ENCODE measurements around the gene APOB.

The APOB gene, protein sequence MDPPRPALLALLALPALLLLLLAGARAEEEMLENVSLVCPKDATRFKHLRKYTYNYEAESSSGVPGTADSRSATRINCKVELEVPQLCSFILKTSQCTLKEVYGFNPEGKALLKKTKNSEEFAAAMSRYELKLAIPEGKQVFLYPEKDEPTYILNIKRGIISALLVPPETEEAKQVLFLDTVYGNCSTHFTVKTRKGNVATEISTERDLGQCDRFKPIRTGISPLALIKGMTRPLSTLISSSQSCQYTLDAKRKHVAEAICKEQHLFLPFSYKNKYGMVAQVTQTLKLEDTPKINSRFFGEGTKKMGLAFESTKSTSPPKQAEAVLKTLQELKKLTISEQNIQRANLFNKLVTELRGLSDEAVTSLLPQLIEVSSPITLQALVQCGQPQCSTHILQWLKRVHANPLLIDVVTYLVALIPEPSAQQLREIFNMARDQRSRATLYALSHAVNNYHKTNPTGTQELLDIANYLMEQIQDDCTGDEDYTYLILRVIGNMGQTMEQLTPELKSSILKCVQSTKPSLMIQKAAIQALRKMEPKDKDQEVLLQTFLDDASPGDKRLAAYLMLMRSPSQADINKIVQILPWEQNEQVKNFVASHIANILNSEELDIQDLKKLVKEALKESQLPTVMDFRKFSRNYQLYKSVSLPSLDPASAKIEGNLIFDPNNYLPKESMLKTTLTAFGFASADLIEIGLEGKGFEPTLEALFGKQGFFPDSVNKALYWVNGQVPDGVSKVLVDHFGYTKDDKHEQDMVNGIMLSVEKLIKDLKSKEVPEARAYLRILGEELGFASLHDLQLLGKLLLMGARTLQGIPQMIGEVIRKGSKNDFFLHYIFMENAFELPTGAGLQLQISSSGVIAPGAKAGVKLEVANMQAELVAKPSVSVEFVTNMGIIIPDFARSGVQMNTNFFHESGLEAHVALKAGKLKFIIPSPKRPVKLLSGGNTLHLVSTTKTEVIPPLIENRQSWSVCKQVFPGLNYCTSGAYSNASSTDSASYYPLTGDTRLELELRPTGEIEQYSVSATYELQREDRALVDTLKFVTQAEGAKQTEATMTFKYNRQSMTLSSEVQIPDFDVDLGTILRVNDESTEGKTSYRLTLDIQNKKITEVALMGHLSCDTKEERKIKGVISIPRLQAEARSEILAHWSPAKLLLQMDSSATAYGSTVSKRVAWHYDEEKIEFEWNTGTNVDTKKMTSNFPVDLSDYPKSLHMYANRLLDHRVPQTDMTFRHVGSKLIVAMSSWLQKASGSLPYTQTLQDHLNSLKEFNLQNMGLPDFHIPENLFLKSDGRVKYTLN (N-terminal part only)

DNA sequence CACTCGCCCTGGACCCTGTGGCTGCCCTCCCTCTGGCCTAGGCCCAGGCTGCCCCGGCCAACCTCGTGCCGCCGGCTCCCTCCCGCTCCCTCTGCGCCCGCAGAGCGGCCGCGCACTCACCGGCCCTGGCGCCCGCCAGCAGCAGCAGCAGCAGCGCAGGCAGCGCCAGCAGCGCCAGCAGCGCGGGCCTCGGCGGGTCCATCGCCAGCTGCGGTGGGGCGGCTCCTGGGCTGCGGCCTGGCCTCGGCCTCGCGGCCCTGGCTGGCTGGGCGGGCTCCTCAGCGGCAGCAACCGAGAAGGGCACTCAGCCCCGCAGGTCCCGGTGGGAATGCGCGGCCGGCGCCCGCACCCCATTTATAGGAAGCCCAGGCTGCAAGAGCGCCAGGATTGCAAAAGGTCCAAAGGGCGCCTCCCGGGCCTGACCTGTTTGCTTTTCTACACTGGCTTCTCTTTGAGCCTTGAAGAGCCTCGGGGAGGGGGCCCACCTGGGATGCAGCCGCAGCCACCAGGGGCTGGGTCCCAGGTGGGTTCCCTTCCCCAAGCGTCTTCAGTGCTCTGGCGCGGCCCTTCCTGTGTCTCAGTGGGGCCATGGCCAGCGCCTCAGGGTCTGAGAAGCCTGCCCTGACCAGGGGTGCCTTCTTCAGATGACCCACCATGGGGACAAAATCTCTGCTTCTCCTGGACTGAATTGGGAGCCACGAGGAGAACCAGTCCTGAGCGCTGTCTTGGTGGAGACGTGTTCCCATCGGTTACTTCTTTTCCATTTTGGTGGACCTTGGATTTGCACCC is at the start of gene APOB:
Gene APOB (minus strand): TSS at position 330 of the 789 bp plus-strand sequence. CDS start 128 bp downstream, at position 202.
- DNase-seq (ENCODE audit: extremely low read depth in 1 of 2, low read depth in 1 of 2): no peak

DNA sequence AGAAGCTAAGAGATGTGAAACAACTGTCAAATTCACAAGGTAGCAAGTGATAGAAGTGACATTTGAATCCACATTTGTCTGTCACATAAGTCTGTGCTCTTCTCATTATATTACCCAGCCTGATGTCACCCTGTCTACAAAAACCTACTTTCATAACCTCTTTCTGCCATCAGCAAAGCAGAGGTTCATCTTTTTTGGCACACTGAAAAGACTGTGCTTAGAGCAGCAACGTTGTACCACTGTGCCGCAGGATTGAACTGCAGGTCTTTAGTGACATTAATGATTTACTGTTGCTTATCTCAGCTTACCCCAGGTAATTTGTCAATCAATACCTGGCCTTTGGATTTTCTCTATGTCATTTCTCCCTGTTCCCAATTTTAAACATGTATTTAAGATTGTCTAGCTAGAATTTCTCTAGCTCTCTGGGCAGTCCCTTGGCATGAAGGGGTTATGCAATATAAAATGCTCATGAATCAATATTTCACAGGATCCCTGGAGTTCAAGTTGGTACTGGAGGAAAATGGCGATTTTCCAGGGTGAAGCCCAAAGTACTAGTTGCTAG is 48.5 kb upstream of the APOB start:
- DNase-seq (ENCODE audit: extremely low read depth in 1 of 2, low read depth in 1 of 2): no peak

DNA sequence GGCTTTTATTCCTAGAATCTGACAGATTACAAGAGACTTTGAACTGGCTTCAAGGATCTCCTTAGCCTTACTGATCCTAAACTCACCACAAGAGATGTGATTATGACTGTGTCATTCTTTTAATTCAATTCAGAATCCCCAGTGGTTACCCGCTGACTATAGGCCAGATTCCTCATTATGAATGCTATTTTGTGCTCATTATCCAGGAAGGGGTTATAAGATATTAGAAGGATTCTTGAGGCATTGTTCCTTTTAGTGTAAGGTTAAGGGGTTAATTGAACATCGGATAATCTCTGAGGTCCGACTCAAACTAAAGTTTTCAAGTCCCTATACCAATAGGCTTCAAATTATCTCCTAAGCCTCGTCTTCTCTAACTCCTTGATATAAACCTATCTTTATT is 40.5 kb upstream of the APOB start:
- no peak for DNase-seq (ENCODE audit: extremely low read depth in 1 of 2, low read depth in 1 of 2)

DNA sequence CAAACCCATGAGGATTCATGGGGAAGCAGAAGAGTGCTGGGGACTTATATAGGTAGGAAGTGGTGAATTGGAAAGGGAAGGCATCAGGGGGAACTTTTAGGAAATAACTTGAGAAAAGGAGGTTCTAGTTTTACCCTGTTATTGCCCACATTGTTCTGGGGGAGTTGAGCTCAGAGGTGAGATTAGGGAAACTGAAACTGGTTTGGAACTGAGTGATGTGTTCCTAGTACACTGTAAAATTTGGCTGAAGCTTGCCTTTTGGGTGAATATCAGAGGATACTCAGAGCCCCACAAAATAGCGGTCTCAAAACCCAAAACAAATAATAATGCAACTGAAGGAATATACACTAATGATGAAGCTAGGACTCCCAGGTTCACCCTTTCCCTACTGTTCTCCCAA is 39.6 kb upstream of the APOB start:
- no peak for DNase-seq (ENCODE audit: extremely low read depth in 1 of 2, low read depth in 1 of 2)

DNA sequence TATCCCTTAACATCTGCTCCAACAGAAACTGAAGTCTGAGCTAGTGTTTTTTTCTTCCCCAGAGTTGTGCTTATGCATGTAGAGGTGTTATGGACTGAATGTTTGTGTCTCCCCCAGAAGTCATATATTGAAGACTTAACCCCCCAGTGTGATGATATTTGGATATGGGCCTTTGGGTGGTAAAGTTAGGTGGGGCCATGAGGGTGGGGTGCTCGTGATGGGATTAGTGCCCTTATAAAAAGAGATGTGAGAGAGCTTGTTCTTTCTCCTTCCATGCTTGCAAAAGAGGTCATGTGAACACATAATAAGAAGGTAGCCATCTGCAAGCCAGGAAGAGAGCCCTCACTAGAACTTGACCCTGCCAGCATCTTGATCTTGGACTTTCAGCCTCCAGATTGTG is 34.4 kb upstream of the APOB start:
- DNase-seq (ENCODE audit: extremely low read depth in 1 of 2, low read depth in 1 of 2): no peak

DNA sequence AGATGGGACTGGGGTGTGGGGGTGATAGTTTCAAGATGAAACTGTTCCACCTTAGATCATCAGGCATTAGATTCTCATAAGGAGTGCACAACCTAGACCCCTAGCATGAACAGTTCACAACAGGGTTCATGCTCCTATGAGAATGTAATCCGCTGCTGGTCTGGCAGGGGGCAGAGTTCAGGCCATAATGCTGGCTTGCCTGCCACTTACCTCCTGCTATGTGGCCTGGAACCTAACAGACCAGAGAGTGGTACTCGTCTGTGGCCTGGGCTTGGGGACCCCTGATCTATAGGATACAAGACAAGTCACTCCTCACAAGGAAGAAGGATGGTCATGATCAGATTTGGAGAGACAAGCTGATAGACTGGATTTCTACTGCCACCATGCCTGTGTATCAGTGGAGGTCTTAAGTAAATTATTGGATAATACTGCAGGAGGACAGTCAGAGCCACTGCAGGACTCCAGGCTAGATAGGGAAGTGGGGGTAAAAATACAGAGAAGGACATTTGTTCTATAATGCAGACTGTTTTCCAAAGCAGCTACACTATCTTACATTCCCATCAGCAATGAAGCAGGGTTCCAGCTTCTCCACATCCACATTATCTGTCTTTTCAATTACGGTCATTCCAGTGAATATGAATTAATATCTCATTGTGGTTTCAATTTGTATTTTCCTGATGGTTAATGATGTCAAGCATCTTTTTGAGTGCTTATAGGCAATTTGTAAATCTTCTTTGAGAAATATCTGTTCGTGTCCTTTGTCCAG is 28.8 kb upstream of the APOB start:
- no peak for DNase-seq (ENCODE audit: extremely low read depth in 1 of 2, low read depth in 1 of 2)

DNA sequence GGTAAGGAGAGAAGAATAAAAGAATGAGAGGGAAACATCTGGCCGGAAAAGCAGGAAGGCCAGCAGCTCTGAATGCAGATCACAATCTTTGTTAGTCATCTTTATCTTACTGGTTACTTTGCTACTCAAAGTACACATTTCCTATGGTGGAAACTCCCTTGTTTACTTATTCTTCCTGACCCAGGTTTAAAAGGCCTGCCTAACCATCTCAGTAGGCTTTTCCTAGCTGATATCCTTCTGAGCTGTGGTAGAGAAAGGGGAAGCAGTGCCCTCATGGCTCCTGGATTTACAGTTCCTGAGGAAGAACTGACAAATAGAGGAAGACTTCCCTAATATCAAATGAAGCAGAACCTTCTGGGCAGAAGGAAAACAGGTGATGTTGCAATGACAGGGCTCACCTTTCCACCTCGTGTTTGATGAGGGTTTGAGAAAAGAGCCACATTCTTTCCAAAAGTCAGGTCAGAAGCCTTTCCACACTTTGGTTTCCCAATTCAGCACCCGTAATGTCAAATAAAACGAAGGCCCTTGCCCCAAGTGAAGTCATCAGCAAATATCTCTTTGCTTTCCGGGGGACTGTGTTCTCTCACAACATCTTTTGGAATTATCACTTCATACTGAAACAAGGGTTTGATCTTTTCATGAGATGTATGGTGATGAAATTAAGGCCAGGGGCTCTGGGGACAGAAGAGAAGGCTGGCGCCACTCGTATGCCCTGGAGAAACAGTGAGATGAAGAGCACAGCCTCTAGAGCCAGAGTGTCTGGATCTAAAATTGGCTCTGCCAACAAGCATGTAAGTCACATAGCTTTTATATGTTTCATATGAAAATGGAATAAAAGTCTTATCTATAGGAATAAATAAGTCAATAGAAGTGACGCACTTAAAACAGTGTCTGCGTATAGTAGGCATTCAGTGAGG is 26.7 kb upstream of the APOB start:
- DNase-seq (ENCODE audit: extremely low read depth in 1 of 2, low read depth in 1 of 2): no peak

DNA sequence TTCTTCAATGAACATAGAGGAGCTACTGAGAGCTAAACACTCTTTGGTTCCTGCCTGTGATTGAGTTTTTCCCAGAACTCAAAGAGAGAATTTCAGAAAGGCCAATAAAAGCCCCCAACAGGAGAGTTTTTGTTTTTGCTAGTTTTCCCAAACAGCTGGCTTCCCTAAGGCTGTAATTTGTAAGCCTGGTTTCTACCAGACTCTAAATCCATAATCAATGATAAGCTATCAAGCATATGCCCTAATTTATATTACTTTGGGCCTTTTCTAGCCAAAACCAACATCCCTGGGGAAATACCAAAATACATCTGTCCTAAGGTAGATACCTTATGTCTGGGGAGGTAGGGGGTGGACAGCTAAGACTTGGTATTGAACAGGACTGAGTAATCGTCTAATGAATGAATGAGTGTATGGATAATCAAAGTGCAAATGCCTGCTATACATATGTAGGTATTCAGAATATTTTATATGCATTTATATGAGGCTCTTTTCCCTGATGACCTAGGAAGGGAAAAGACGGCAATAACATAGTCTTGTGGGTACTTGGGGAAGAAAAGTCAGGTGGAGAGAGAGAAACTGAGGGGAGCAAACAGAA is 26.0 kb upstream of the APOB start:
- no peak for DNase-seq (ENCODE audit: extremely low read depth in 1 of 2, low read depth in 1 of 2)

DNA sequence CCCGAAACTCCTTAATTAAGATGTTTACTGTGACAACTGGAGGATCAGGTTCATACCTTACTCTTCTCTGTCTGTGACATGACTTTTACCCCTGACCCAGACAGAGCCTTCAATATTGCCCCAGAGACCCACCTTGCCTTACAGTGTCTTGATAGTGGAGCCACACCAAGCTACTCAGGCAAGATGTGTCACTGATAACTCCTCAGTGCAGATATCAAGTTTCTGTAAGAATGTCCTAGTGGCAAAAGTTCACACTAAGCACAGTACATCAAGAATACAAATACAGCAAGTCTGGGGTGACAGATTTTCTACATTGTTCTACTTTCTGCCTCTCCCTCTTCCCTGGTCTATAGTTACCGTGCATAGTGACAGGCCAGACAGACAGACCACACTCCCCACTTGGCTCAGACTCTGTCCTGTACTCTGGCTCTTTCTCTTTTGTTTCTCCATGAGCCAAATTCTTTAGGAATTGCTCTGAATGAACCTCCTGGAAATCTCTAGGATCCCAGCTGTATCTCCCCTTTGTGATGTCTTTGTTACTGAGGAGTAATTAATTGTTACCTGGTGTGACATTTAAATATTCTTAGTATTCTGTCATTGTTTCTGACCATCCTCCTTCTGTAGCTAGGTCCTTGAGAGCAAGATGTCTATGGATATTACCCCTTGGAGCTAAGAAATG is 24.1 kb upstream of the APOB start:
- no peak for DNase-seq (ENCODE audit: extremely low read depth in 1 of 2, low read depth in 1 of 2)

DNA sequence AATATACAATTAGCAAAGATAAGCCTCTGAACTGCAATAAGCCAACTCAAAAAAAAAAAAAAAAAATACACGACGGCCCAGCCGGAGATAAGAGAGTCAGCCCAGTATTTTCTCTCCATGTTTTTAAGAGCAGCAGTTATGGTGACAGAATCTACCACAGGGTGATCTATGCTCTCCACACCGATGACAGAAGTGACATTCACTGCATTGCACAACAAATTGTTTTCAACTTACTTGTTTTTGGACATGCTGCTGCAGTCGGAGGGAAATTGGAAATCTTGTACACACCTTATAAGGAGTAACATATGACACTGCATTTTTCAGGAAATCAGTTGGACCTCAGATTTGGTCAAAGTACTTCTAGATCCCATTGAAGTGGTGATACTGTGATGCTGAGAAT is 23.3 kb upstream of the APOB start:
- DNase-seq (ENCODE audit: extremely low read depth in 1 of 2, low read depth in 1 of 2): no peak

DNA sequence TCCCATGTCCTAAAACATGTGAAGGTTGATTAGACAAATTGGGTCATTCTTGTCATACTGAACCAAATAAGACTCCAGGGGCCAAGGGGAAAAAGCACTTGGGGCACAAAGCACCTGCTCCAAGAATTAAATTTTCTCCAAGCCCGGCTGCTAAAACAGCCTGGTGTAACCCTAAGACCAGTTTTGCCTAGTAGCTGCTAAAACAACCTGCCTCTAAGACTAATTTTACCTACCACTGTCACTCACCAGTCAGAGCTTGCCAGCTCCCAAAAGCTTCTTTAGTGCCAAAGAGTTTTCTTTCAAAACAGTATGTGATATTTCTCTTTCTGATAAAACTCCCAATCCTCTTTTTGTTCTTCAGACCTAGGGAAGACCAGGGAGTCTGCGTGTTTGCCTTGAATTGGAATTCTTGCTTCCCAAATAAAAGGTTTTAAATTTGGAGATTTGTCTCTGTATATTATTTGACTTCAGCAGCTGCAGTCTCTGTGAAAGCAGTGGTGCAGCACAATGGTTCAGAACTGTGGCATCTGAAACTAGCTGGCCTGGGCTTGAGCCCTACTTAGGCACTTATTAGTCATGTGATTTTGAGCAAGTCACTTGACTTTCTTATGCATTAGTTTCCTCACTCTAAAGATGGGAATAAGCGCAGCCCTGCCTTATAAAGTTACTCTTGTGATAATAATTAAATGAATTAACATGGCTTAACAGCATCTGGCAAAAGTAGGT is 16.2 kb upstream of the APOB start:
- DNase-seq (ENCODE audit: extremely low read depth in 1 of 2, low read depth in 1 of 2): no peak

DNA sequence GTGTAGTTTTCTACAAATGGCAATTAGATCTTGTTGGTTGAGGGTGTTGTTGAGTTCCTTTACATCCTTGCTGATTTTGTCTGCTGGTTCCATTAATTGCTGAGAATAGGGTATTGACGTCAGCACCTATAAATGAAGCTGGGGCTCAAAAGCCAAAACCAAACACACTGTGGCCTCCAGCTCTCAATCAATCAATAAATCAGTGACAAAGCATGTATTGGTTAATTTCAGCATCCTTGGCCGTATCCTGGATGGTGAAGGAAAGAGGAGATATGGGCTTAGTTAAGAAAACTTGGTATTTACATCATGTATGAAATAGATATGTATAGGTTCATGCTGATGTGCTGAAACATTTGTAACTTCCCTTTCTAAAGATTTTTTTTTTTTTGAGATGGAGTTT is 13.2 kb upstream of the APOB start:
- DNase-seq (ENCODE audit: extremely low read depth in 1 of 2, low read depth in 1 of 2): no peak

DNA sequence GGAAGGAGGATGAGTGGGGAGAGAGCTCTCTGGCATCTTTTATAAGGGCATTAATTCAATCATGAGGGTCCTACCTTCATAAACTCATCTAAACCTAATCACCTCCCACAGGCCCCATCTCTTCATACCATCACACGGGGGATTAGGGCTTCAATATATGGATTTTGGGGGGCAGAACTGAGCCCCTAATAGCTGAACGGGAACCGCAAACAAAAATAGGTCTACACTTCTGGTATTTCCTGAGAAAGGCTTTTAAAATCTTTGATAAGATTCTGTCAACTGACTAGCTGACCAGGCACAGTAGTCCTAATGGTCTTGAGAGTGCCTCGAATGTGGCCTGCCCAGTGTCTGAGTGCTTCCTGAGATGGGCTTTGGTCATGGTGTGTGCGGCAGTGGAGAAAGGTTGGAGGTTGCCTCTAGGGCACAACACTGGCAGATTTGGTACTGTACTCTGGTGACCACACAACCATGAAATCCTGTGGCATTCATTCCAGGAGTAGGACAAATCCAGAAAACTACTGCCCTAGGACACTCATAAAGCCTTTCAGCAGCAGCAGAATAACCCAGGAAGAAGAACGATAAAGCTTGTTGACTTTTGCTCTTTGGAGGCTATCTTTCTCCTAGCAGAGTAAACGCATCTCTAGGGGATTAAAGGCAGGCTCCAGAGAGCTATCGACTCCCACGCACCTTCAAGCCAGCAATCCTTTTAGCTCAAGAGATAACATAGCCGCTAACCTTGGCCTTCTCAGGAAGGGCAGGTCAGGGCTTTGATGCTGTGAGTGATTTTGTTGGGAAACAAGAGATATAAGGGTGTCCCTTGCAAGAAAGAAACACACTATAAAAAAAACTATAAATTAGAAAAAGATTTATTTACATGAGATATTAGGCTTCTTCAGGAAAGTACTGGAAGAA is 12.3 kb upstream of the APOB start:
- no peak for DNase-seq (ENCODE audit: extremely low read depth in 1 of 2, low read depth in 1 of 2)

DNA sequence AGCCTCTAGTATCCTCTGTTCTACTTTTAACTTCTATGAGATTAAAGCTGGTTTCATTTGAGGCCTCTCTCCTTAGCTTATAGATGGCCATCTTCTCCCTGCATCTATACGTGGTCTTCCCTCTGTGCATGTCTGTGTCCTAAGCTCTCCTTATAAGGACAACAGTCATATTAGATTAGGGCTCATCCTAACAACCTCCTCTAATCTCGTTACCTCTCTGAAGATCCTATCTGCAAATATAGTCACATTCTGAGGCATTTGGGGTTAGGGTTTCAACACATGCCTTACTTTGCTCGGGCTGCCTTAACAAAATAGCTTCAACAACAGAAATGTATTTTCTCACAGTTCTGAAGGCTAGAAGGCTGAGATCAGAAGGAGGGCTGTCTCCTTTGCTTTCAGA is 11.6 kb upstream of the APOB start:
- DNase-seq (ENCODE audit: extremely low read depth in 1 of 2, low read depth in 1 of 2): no peak

DNA sequence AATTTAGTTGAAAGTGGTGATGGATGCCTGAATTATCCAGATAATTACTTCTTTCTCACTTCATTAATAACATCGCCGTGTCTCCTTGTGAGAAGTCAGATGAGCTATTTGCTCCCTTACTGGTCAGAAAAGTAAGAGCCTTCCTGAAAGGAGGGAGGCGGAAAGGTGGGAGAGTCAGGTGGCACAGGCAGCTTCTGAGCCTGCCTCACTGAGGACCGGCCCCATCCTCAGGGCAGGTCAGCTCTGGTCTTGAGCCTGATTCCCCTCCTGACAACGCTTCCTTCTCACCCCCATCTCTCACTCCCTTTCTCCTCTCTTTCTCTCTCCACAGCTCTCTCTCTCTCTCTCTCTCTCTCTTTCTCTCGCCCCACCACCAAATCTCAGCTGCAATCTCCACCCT is 10.1 kb upstream of the APOB start:
- no peak for DNase-seq (ENCODE audit: extremely low read depth in 1 of 2, low read depth in 1 of 2)

DNA sequence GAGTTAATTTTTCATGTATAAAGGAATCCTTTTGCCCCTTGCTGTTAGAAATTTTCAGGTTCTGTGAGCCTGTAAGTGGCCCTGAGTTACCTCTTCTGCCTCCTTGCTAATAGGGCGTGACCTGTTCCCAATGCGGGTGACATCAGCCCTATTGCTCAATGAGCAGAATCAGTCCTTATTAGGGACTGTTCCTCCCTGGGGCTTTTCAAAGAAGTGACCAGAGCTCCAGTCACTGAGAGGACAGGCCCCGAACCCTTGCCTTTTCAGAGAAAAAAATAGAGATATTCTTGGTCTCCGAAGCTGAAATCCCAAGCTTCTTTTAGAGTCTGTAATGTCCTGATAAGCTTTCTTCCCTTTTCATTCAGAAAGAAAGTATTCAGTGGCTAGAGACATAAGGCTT is 8.2 kb upstream of the APOB start:
- no peak for DNase-seq (ENCODE audit: extremely low read depth in 1 of 2, low read depth in 1 of 2)
